ENCODE results near the gene WASHC4. TPM values are rescaled to one million over a fixed set of nuclear protein-coding genes. Genes with fewer than 3 reads are reported as not detected.
A peak's percentile ranks its signal among the peaks of the same experiment; 100 is the strongest.

WASHC4 gene
- total RNA-seq, 1 experiment from 2014 or later, result 42.9 TPM

GRCh38 chr12:105102673-105103072 is 4.9 kb upstream of the WASHC4 start:
- CTCF ChIA-PET, result no interaction called here
- Mint-ChIP-seq H3K4me1 (peaks cover 19% of the 10 kb centered on the region), H3K4me3 (no peak overlapping the region), H3K9me3 (peaks cover 12% of the 10 kb centered on the region), H3K27ac (no peak overlapping the region), H3K36me3 (peaks cover 7% of the 10 kb centered on the region), H3K27me3 (ENCODE audit: low read depth) (peaks cover 9% of the 10 kb centered on the region)
- TF ChIP-seq TCF7 (CRISPR knock-in tag; IDR thresholded peaks at IDR 0.05; ENCODE audit: low read depth), result no peak
- TF ChIP-seq TEAD1 (CRISPR knock-in tag; IDR thresholded peaks at IDR 0.05), result no peak
- no peak for TF ChIP-seq NR1H2 (CRISPR knock-in tag; IDR thresholded peaks at IDR 0.05)
- no peak for TF ChIP-seq SMAD3 (CRISPR knock-in tag; IDR thresholded peaks at IDR 0.05; ENCODE audit: borderline replicate concordance)
- TF ChIP-seq ATF1 (CRISPR knock-in tag; IDR thresholded peaks at IDR 0.05), result no peak
- TF ChIP-seq CTCF (IDR thresholded peaks at IDR 0.05), result no peak
- no peak for TF ChIP-seq MLX (CRISPR knock-in tag; IDR thresholded peaks at IDR 0.05)
- POLR2A ChIA-PET, result no interaction called here
- DNase-seq (ENCODE audit: low spot score) (no peak), ATAC-seq (no peak)

- peaks cover 27% of the 10 kb centered on the region for H3K4me1 Mint-ChIP-seq
- H3K4me3 Mint-ChIP-seq, result no peak overlapping the region
- no peak for ATAC-seq
- no peaks in the 10 kb centered on the region for H3K36me3 Mint-ChIP-seq
- peaks cover 5% of the 10 kb centered on the region for H3K9me3 Mint-ChIP-seq
- H3K27ac Mint-ChIP-seq, result no peak overlapping the region
- TF ChIP-seq TCF7 (CRISPR knock-in tag; IDR thresholded peaks at IDR 0.05; ENCODE audit: low read depth) (no peak), GTF2I (CRISPR knock-in tag; conservative IDR thresholded peaks at IDR 0.05) (peak; percentile 51; the same call in 1 of the 2 replicates), PREB (CRISPR knock-in tag; IDR thresholded peaks at IDR 0.05; ENCODE audit: borderline replicate concordance) (no peak)
- H3K27me3 Mint-ChIP-seq (ENCODE audit: low read depth), result peaks cover 9% of the 10 kb centered on the region
- ChIA-PET POLR2A (no interaction called here), CTCF (no interaction called here)
- DNase-seq (ENCODE audit: low spot score), result no peak
These were observed 2.8 kb upstream of the WASHC4 start for GRCh38 chr12:105104762-105105161.

GRCh38 chr12:105106621-105107020 is 910 bp upstream of the WASHC4 start:
- POLR2A ChIA-PET, result interaction anchor here (0.5 to 1.9 kb wide), 3 partner anchors 10 to 250 kb away, joined by 5 to 7 read pairs (median 6); no protein-coding TSS in a partner anchor
- peaks cover 9% of the 10 kb centered on the region for H3K27me3 Mint-ChIP-seq (ENCODE audit: low read depth)
- H3K4me3 Mint-ChIP-seq, result peak overlapping the region; percentile 96
- DNase-seq (ENCODE audit: low spot score), result no peak
- peaks cover 40% of the 10 kb centered on the region for H3K4me1 Mint-ChIP-seq
- no peaks in the 10 kb centered on the region for H3K36me3 Mint-ChIP-seq
- H3K27ac Mint-ChIP-seq, result peak overlapping the region; percentile 97; the same call in 1 of the 2 replicates
- no peak for ATAC-seq
- no peak for TF ChIP-seq E2F1 (CRISPR knock-in tag; IDR thresholded peaks at IDR 0.05)
- no peak for TF ChIP-seq CTCF (IDR thresholded peaks at IDR 0.05)
- no peak for TF ChIP-seq MAX (CRISPR knock-in tag; IDR thresholded peaks at IDR 0.05)
- no peak for TF ChIP-seq RORB (CRISPR knock-in tag; IDR thresholded peaks at IDR 0.05)
- no peak for TF ChIP-seq NFYB (CRISPR knock-in tag; conservative IDR thresholded peaks at IDR 0.05; ENCODE audit: low read depth)
- TF ChIP-seq PRDM15 (CRISPR knock-in tag; IDR thresholded peaks at IDR 0.05), result no peak
- peaks cover 5% of the 10 kb centered on the region for H3K9me3 Mint-ChIP-seq
- CTCF ChIA-PET, result no interaction called here
